HG02571 (cell line): ENCODE measurements around the gene C5AR2.
"Not testable (repeated sequence)": the region's sequence is repeated elsewhere in the genome, so short reads cannot be mapped to it uniquely, and the experiment has no call there.

ENCODE experiments used
- ATAC-seq: cut with Tn5 transposase; IDR thresholded peaks from one replicate; pipeline ENCODE4 v1.9.1; 2021; ENCODE audit warnings: mild to moderate bottlenecking, moderate library complexity; ENCODE audit not compliant: unreplicated experiment

Gene C5AR2

DNA sequence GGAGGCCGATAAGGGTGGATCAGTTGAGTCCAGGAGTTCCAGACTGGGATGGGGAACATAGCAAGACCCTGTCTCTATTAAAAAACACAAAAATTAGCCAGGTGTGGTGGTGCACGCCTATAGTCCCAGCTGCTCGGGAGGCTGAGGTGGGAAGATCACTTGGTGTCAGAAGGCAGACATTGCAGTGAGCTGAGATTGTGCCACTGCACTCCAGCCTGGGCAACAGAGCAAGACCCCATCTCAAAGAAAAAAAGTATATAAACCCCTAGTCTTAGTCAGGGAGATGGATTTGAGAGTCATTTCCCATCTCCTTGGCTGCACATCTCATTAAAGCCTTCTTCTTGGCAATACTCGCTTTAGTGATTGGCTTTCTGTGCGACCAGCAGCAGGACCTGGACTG is 51.9 kb downstream of the C5AR2 start:
- ATAC-seq = not testable (repeated sequence)

GRCh38 chr19:47384533-47384932 is 52.6 kb downstream of the C5AR2 start:
- ATAC-seq = not testable (repeated sequence)

DNA sequence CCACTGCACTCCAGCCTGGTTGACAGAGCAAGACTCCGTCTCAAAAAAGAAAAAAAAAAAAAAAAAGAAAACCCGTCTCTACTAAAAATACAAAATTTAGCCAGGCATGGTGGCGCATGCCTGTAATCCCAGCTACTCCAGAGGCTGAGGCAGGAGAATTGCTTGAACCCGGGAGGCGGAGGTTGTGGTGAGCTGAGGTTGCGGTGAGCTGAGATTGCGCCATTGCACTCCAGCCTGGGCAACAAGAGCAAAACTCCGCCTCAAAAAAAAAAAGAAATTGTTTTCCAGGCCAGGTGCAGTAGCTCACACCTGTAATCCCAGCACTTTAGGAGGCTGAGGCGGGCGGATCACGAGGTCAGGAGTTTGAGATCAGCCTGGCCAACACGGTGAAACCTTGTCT is 54.6 kb downstream of the C5AR2 start:
- ATAC-seq = not testable (repeated sequence)

DNA sequence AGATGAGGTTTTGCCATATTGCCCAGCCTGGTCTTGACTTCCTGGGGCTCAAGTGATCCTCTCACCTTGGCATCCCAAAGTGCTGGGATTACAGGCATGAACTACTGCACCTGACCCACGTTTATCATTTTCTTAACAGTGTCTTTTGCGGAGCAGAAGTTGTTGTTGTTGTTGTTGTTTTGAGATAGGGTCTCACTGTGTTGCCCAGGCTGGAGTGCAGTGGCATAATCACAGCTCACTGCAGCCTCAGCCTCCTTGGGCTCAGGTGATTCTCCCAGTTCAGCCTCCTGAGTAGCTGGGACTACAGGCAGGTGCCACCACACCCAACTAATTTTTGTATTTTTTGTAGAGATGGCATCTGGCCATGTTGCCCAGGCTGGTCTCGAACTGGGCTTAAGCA is 55.6 kb downstream of the C5AR2 start:
- not testable (repeated sequence) for ATAC-seq

GRCh38 chr19:47388721-47389120 is 56.7 kb downstream of the C5AR2 start:
- not testable (repeated sequence) for ATAC-seq

DNA sequence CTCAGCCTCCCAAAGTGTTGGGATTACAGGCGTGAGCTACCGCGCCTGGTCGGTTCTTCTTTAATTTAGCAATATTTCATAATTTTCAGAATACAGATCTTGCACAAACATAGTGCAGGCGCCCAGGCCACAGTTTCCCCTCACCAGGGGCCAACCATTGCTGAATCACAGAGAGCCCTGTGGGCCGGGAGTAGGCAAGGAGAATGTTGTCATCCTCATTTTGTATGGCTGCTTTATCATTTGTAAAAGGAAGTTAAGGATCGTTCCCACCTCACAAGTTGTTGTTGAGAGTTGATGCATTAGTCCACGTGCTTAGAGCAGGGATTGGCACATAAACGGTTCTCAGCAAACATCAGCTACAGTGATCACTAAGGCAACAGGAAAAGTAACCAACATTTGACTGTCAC is 57.2 kb downstream of the C5AR2 start:
- no peak for ATAC-seq

GRCh38 chr19:47390533-47391488 is 58.8 kb downstream of the C5AR2 start:
- ATAC-seq = no peak

DNA sequence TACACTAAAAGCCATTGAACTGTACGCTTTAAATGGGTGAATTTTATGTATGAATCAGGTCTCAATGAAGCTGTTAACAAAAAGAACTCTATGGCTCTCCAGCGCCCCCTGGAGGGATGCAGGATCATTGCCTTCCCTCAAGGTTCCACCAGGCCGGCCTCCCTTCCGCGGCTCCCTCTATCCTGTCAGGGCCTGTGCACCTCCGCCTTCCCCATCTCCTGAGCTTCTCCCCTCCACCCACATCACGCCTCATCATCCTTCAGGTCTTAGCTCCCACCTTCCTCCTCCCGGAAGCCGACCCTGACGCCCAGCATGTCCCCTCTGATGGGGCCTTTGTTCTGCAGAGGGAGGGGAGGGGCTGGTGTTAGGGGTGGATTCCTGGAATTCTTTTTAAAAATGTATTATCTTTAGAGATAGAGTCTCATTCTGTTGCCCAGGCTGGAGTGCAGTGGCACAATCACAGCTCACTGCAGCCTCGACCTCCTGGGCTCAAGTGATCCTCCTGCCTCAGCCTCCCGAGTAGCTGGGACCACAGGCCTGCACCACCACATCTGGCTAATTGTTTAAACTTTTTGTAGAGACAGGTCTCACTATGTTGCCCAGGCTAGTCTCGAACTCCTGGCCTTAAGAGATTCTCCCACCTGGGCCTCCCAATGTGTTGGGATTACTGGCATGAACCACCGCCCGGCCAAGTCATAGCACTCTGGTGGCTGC is 59.7 kb downstream of the C5AR2 start:
- no peak for ATAC-seq
